Measurements from ENCODE around the gene HOXA7. TPM values are rescaled to one million over a fixed set of nuclear protein-coding genes. Genes with fewer than 3 reads are reported as not detected.

The HOXA7 gene
- total RNA-seq, 1 donor from 2014 or later: not detected

DNA sequence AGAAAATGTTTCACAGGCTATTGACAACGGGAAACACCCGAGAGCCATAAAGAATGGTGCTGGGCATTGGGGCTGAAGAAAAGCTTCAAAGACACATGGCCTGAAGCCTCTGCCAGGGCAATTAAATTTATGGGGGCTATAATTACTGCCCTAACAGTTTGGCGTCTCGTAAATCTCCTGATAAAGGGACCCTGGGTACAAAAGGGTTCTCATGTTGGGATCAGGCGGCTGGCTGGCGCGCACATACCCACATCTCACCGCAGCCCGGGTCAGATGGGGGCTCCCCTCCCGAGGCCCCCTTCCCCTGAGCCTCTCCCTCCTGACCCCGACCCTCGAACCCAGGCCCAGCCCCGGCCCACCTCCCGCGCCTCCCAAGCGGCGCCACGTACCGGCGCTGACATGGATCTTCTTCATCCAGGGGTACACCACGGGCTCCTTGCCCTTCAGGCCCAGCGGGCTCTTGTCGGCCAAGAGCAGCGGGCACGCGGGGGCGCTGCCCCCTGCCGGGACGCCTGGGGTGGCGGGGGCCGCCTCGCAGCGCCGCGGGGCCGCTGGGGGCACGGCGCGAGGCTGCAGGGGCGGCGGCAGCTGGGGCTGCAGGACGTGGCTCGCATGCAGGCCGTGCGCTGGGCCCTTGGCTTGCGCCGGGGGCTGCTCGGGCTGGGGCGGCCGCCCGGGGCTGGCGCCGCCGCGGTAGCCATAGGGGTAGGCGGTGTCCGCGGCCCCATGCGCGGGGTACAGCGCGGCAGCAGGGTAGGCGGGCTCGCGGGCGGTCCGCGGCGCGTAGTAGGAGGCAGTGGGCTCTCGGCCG lies 26.5 kb downstream of the HOXA7 start:
- peak; percentile 66 for DNase-seq (ENCODE audit: low spot score)
- intact Hi-C loops (cut with DNase I): loop anchor here (5.0 kb wide), 1 partner anchor 268 kb away; the partner anchor contains the start of gene SKAP2

DNA sequence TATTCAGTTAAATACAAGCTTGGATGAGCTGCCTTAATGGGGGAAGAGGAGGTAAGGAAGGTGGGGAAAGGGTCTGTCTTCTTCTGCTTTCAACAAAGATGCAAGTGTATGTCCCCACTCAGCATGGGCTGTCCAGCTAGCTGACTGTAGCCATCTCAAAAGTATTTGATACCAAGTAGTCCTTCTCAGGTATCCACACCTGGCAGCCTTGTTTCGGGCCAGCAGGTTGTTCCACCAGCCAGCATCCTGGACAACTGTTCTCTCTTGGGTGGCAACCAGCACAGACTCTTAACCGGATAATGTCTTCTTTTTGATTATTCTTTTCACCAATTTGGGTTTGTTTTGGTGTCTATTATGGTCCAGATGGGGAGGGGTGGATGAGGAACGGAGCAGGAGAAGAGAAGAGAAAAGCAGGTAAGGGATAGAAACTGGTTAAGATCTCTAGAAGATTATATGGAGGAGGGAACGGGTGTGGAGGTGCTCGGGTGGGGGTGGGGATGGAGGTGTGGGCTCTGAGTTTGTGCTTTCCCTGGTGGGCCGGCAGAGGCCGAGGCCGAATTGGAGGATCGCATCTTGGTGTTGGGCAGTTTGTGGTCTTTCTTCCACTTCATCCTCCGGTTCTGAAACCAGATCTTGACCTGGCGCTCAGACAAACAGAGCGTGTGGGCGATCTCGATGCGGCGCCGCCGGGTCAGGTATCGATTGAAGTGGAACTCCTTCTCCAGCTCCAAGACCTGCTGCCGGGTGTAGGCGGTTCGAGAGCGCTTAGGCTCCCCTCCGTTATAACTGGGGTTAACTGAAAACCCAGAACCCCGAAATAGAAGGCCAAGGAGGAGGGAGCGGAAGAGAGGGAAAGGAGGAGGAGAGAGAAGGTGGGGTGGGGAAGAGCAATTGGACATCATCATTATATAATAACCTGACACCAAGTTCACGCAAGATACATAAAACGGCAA lies 27.4 kb downstream of the HOXA7 start:
- intact Hi-C loops (cut with DNase I): no loop called here
- peak; percentile 69 for DNase-seq (ENCODE audit: low spot score)

GRCh38 chr7:27128034-27128433 lies 28.4 kb downstream of the HOXA7 start:
- intact Hi-C loops (cut with DNase I): no loop called here
- no peak for DNase-seq (ENCODE audit: low spot score)

- no peak for DNase-seq (ENCODE audit: low spot score)
- intact Hi-C loops (cut with DNase I): no loop called here
Measured at GRCh38 chr7:27126596-27127327, 29.7 kb downstream of the HOXA7 start.

DNA sequence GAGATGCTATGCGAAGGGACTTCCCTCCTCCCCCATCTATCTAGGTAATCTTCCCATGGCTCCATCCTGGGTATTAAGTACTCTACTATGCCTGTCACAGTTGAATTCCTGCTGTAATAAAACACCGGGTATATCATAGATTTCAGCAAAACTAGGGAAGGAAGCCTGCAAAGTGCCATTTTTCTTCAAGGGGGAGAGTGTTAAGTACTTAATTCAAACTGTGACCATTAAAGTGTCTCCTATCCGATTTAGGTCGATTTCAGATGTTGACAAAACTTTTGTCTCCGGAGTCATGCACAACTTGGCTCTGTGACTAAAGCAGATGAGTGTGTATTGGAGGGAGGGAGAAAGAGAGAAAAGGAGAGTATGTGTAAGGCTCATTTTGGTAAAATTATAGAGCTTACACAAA lies 30.5 kb downstream of the HOXA7 start:
- intact Hi-C loops (cut with DNase I): no loop called here
- DNase-seq (ENCODE audit: low spot score): no peak

GRCh38 chr7:27124902-27125689 lies 31.4 kb downstream of the HOXA7 start:
- DNase-seq (ENCODE audit: low spot score): no peak
- intact Hi-C loops (cut with DNase I): no loop called here

GRCh38 chr7:27124096-27124901 lies 32.2 kb downstream of the HOXA7 start:
- DNase-seq (ENCODE audit: low spot score): peak; percentile 35
- intact Hi-C loops (cut with DNase I): no loop called here

- intact Hi-C loops (cut with DNase I): no loop called here
- DNase-seq (ENCODE audit: low spot score): peak; percentile 67
Measured at GRCh38 chr7:27123477-27124053, 32.9 kb downstream of the HOXA7 start.

DNA sequence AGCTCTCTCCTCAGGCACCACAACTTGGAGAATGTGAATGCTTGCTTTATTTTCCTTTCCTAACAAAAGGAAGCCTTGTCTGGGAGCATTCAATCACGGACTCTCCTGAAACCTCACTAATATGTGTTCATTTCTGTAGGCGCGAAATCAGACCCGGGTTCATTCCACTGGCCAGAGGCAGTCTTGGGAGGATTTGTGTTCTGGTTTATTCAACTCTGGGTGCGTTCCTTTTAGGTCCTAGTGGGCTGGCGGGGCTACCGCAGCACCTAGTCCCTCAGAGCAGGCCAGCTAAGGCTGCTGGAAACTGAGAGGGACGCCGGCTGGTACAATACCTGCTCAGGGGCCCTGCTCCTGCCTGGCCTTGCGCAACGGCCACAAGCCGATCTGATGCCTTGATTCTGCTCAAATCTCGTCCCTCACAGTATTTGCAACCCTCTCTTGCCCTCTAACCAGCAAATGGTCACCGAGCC lies 33.4 kb downstream of the HOXA7 start:
- DNase-seq (ENCODE audit: low spot score): no peak
- intact Hi-C loops (cut with DNase I): no loop called here

- DNase-seq (ENCODE audit: low spot score): peak; percentile 75
- intact Hi-C loops (cut with DNase I): no loop called here
Measured at GRCh38 chr7:27122077-27122910, 34.2 kb downstream of the HOXA7 start.

GRCh38 chr7:27121684-27122076 lies 34.8 kb downstream of the HOXA7 start:
- intact Hi-C loops (cut with DNase I): no loop called here
- DNase-seq (ENCODE audit: low spot score): no peak

DNA sequence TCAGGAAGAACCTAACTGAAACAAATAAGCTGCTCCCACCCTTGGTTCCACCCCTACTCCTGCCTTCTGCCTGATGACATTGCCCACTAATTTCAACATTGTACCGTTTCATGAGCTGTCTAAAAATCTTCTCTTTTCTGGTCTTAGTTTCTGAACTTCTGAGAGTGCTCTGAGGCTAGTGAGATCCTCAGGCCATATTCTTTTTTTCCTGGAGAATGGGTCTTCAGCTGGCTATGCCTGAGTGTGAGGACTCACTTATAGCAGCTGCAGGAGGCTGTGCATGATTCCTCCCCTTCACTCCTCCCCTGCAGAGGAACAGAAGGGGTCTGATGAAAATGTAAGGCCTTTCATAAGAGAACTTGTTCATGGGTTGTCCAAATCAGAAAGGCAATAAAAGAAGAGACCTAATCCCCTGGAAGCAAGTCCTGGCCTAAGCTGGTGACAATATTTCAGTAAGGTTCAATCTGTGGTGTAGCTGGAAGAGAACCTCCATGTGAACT lies 37.0 kb downstream of the HOXA7 start:
- no peak for DNase-seq (ENCODE audit: low spot score)
- intact Hi-C loops (cut with DNase I): no loop called here

DNA sequence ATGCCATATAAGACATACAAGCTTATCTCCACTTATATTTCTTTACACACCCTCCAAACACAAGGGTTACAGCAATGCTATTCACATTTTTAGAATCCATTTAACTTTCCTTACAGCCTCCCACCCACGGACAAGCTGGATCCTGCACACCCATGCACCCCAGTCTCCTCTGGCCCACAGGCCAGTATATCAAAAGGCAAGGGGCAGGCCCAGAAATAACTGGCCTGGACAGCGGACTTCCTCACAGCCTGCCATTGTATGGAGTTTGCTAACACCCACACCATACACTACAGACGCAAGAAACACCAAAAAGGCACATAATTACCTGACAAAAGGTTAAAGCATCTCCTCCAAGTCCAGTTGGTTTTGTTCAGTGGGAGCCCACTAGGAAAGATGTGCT lies 37.9 kb downstream of the HOXA7 start:
- DNase-seq (ENCODE audit: low spot score): peak; percentile 33
- intact Hi-C loops (cut with DNase I): no loop called here

- DNase-seq (ENCODE audit: low spot score): peak; percentile 66
- intact Hi-C loops (cut with DNase I): no loop called here
Measured at GRCh38 chr7:27117887-27118491, 38.5 kb downstream of the HOXA7 start.

GRCh38 chr7:27116962-27117886 lies 39.3 kb downstream of the HOXA7 start:
- intact Hi-C loops (cut with DNase I): no loop called here
- peak; percentile 36 for DNase-seq (ENCODE audit: low spot score)
